Lower leg skin (tissue), 4 donors: Measurements from ENCODE around the gene NEURL1B. TPM values are rescaled to one million over a fixed set of nuclear protein-coding genes. Genes with fewer than 3 reads are reported as not detected.

ENCODE experiments used
- DNase-seq, 2 donors: peaks; one replicate each; pipeline ENCODE4 v3.0.0-alpha.2; 2019; ENCODE audit warnings: low spot score in 2 of 2
- H3K4me3 ChIP-seq: fragments of 200-600 bp; sonication (generic); 2 replicates; pipeline ENCODE4 v1.5.1; 2017; ENCODE audit warnings: mild to moderate bottlenecking, low read depth; ENCODE audit not compliant: poor library complexity, severe bottlenecking
- POLR2A ChIP-seq, 2 donors: fragments of 450-650 bp; IDR thresholded peaks; one replicate each; pipeline ENCODE4 v1.6.1; 2016 to 2017; ENCODE audit warnings: antibody characterized with exemption in 2 of 2, mild to moderate bottlenecking in 1 of 2, moderate library complexity in 1 of 2
- WGBS, 2 donors: methylation state at CpG; one replicate each; pipeline ENCODE4 v1.1.5; 2018; 5-methylcytosine and 5-hydroxymethylcytosine counted together
- intact Hi-C: fragments of 100-400 bp; cut with DNase I; formaldehyde crosslinking; loops from one replicate; pipeline ENCODE4 v1.15.0; 2023; ENCODE audit warnings: low total_unique reads
- microRNA-seq, 2 donors: library from miRNA; unstranded; fragments of <30 nt; microRNA quantifications; one replicate each; pipeline ENCODE4, GENCODE V29; 2016; ENCODE audit warnings: borderline replicate concordance in 2 of 2, borderline number of aligned reads in 1 of 2
- total RNA-seq, 4 donors: library from RNA; depleted of rRNA; stranded (reverse); fragments of >200 nt; gene quantifications; one replicate each; pipeline ENCODE4 v1.1.0, GENCODE V29; 2016
- TF ChIP-seq, protein P1 (sequence below), 3 donors: fragments of 450-650 bp; IDR thresholded peaks; one replicate each; pipeline ENCODE4 v1.5.1; 2016; ENCODE audit warnings: antibody characterized with exemption in 3 of 3, mild to moderate bottlenecking in 3 of 3, moderate library complexity in 2 of 3

NEURL1B gene
- total RNA-seq, 4 donors from 2014 or later = 12.5 to 34.8 (median 20.9) TPM

DNA sequence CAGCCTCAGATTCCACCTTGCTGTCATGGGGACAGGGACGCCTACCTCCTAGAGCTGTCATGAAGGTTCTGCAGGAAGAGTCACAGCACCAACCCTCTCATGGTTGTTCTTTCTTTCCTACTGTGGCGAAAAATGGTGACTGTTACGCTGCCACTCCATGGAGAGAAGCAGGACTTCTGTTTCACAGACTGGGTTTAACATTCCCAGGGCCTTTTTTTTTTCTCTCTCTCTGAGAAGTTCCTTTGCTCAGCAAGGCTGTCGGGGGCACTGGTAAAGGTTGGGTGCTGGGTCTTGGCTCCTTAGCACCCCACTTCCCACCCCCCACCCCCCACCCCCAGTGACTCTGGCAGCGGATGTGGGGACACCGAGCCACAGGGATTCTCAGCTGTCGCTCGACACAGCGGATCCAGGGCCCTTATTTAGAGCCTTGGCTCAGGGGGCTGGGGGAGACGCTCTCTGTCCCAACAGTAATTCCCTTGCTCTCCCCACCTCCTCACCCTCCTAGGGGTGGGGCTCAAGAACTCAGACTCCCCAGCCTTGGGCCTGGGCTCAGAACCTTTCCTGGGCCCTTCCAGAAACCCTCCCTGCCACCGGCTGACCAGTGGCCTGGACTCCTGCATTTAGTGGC lies 95.6 kb downstream of the NEURL1B start:
- H3K4me3 ChIP-seq = no peak overlapping the region
- TF ChIP-seq POLR2A (IDR thresholded peaks at IDR 0.05) = no peak
- TF ChIP-seq, protein P1, sequence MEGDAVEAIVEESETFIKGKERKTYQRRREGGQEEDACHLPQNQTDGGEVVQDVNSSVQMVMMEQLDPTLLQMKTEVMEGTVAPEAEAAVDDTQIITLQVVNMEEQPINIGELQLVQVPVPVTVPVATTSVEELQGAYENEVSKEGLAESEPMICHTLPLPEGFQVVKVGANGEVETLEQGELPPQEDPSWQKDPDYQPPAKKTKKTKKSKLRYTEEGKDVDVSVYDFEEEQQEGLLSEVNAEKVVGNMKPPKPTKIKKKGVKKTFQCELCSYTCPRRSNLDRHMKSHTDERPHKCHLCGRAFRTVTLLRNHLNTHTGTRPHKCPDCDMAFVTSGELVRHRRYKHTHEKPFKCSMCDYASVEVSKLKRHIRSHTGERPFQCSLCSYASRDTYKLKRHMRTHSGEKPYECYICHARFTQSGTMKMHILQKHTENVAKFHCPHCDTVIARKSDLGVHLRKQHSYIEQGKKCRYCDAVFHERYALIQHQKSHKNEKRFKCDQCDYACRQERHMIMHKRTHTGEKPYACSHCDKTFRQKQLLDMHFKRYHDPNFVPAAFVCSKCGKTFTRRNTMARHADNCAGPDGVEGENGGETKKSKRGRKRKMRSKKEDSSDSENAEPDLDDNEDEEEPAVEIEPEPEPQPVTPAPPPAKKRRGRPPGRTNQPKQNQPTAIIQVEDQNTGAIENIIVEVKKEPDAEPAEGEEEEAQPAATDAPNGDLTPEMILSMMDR (IDR thresholded peaks at IDR 0.05) = no peak
- 86 to 88% methylated on average over 11 of the region's 11 CpGs for WGBS, 2 donors
- intact Hi-C loops = no loop called here
- no peak for DNase-seq

DNA sequence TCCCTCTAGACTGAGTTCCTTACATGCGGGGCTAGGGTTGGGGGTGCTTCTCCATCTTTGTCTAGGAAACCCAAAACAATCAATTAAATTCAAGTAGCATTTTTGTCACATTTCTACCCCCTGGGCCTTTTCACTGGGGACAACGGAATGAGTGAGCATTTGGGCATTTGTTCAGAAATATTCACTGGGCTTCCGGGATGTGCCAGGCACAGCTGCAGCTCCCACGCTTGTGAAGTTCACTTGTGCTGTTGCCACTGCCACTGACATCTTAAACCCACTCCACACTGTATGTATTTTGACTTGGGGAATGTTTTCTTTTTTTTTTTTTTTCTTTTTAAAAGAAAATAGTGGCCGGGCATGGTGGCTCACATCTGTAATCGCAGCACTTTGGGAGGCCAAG lies 98.3 kb downstream of the NEURL1B start:
- TF ChIP-seq, protein P1 (IDR thresholded peaks at IDR 0.05) = no peak
- TF ChIP-seq POLR2A (IDR thresholded peaks at IDR 0.05) = no peak

DNA sequence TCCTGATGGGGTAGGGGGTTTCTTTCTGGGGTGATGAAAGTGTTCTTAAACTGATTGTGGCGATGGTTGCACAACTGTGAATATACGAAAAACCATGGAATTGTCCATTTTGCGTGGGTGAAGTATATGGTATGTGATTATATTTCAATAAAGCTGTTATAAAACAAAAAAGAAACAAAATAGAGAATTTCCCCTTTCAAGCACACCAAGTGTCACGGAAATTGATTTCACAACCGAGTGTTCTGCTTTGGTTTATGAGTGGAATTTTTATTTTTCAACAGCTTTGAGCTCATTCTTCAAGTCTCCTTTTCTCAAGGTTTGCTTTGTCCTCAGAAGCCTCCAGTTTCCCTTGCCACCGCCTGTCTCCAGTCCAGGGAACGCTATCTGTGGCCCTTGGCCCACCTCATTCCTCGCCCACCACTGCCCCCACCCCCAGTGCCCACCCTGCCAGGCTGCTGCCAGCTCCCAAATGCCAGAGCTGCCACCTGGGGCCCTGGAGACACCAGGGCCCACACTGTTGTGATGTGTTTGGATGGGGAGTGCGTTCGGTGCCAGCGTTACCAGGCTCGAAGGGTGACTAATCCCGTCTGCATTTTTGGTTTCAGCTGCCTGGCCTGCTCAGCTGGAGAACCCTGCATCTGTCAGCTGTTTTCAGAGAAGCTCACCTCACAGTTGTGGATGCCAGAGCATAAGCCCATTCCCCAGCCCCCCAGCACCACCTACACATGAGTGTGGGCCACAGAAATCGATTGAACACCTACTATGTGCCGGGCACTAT lies 99.6 kb downstream of the NEURL1B start:
- DNase-seq = peak; percentile 78 to 95
- intact Hi-C loops = no loop called here
- H3K4me3 ChIP-seq = no peak overlapping the region
- no peak for TF ChIP-seq POLR2A (IDR thresholded peaks at IDR 0.05)
- TF ChIP-seq, protein P1 (IDR thresholded peaks at IDR 0.05) = no peak
- WGBS, 2 donors = 28 to 34% methylated on average over 15 of the region's 15 CpGs

More for the DNA sequence above, 98.3 kb downstream of the NEURL1B start:
- DNase-seq = no peak
- 75 to 79% methylated on average over 6 of the region's 6 CpGs for WGBS, 2 donors
- H3K4me3 ChIP-seq = no peak overlapping the region
- intact Hi-C loops = no loop called here

Small RNA genes within 50 kb of the gene (microRNA-seq; reads per million reads assigned to microRNA genes)
- gene MIR5003 = 0 reads per million in 2 donors

Other genes starting within 250 kb of the NEURL1B start
- 10 to 100 TPM; 13.5 to 43.5 (median 28.1) TPM for gene SH3PXD2B, start 186.7 kb upstream of the NEURL1B start, total RNA-seq
- 1,000 to 10,000 TPM in 3 of 4 donors, 100 to 1,000 TPM in 1; 811 to 2,389 (median 1,820) TPM for gene DUSP1, start 129.9 kb downstream of the NEURL1B start, total RNA-seq
- gene ERGIC1, start 193.0 kb downstream of the NEURL1B start, total RNA-seq = 100 to 1,000 TPM in 1 of 4 donors, 10 to 100 TPM in 3; 62.9 to 114 (median 82.6) TPM